AG04449 (cell line): ENCODE data around the gene ENPP5.

Experiments
- CTCF ChIA-PET: fragments of 350-600 bp; formaldehyde crosslinking; extraction: SDS; loops from one replicate; lab custom pipeline; 2021; ENCODE audit warnings: antibody characterized with exemption; lab: Yijun Ruan, JAX
- POLR2A ChIA-PET: fragments of 400-600, 350-600 bp; formaldehyde crosslinking; extraction: SDS; loops from one replicate; lab custom pipeline; 2020; ENCODE audit warnings: antibody characterized with exemption, inconsistent platforms; lab: Yijun Ruan, JAX
- DNase-seq: peaks from one replicate; pipeline ENCODE4 v3.0.0-alpha.2; 2010; ENCODE audit warnings: low read depth, low spot score
- H3K4me3 ChIP-seq: 2 replicates; pipeline ENCODE4 v1.5.1; 2011; ENCODE audit warnings: low read depth, mild to moderate bottlenecking, control low read depth, low read length
- TF ChIP-seq, protein P1 (sequence below): IDR thresholded peaks from one replicate; pipeline ENCODE4 v1.5.1; 2011; ENCODE audit warnings: mild to moderate bottlenecking, moderate library complexity, low read length, control low read depth, inconsistent platforms; ENCODE audit not compliant: insufficient read depth; ENCODE audit errors: missing control alignments

Gene ENPP5

DNA sequence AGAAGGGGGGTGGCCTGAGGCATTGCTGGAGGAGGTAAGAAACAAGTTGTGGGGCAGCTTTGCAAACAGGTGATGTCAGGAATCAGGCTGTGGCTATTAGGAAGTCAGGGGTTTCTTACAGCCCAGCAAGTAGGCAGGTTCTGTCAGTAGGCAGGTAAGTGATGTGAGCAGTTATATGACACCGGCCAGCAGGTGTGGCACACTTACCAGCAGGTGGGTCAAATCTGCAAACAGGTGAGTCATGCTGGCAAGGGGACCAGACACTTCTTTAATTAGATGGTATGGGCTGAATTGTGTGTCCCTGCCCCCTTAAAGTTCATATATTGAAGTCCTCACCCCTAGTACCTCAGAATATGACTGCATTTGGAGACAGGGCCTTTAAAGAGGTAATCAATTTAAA lies 57.4 kb downstream of the ENPP5 start:
- ChIA-PET CTCF (no interaction called here), POLR2A (no interaction called here)
- no peak overlapping the region for H3K4me3 ChIP-seq
- TF ChIP-seq, protein P1, sequence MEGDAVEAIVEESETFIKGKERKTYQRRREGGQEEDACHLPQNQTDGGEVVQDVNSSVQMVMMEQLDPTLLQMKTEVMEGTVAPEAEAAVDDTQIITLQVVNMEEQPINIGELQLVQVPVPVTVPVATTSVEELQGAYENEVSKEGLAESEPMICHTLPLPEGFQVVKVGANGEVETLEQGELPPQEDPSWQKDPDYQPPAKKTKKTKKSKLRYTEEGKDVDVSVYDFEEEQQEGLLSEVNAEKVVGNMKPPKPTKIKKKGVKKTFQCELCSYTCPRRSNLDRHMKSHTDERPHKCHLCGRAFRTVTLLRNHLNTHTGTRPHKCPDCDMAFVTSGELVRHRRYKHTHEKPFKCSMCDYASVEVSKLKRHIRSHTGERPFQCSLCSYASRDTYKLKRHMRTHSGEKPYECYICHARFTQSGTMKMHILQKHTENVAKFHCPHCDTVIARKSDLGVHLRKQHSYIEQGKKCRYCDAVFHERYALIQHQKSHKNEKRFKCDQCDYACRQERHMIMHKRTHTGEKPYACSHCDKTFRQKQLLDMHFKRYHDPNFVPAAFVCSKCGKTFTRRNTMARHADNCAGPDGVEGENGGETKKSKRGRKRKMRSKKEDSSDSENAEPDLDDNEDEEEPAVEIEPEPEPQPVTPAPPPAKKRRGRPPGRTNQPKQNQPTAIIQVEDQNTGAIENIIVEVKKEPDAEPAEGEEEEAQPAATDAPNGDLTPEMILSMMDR, result no peak
- DNase-seq, result no peak
